ENCODE data around the gene ATG16L2. TPM values are rescaled to one million over a fixed set of nuclear protein-coding genes. Genes with fewer than 3 reads are reported as not detected.

The ATG16L2 gene
- total and polyA plus RNA-seq, 9 of the 15 experiments (the other 6 are each of a cell fraction or from before 2014, with no cell fraction given), result 0.18 to 11.2 (median 6.2) TPM

DNA sequence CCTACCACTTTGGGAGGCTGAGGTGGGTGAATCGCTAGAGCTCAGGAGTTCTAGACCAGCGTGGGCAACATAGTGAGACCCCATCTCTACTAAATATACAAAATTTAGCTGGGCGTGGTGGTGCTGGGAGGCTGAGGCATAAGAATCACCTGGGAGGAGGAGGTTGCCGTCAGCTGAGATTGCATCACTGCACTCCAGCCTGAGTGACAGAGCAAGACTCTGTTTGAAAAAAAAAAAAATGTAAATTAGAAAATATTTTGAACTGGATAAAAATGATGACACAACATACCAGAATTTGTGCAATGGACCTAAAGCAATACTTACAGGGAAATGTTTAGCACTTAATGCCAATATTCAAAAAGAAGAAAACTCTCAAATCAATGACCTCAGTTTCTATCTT is 46.4 kb downstream of the ATG16L2 start:
- intact Hi-C loops (cut with micrococcal nuclease) (no loop called here), in situ Hi-C loops (cut with MboI) (no loop called here)
- Histone ChIP-seq H2AFZ (ENCODE audit: low read depth, low read length) (no peak overlapping the region), H4K20me1 (replicated peaks; ENCODE audit: control insufficient read depth, insufficient read depth, low read length) (no peaks in the 10 kb centered on the region), H3K9me3 (replicated peaks; ENCODE audit: control insufficient read depth, insufficient read depth, low read depth, low read length) (no peaks in the 10 kb centered on the region), H3K79me2 (ENCODE audit: control insufficient read depth, insufficient read depth, low read length) (no peaks in the 10 kb centered on the region), H3K36me3 (ENCODE audit: control insufficient read depth, insufficient read depth, low read length) (no peaks in the 10 kb centered on the region), H3K4me3 (no peak overlapping the region), H3K4me1 (replicated peaks in 1 of 2; ENCODE audit: control insufficient read depth in 2 of 2, insufficient read depth in 2 of 2, low read length in 2 of 2) (no peaks in the 10 kb centered on the region), H3K9ac (ENCODE audit: insufficient read depth in 1 of 2, low read depth in 2 of 2, low read length in 2 of 2) (no peak overlapping the region), H3K27ac (ENCODE audit: extremely low read depth, low read depth, low read length) (no peak overlapping the region), H3K4me2 (ENCODE audit: insufficient read depth, low read length) (no peak overlapping the region), H3K27me3 (ENCODE audit: control insufficient read depth in 2 of 2, insufficient read depth in 2 of 2, low read length in 2 of 2) (no peaks in the 10 kb centered on the region), H3K9me1 (ENCODE audit: control insufficient read depth, insufficient read depth, low read length) (no peaks in the 10 kb centered on the region)
- CTCF ChIA-PET (ENCODE audit: low intra/inter-chr PET ratio), result no interaction called here
- DNase-seq (ENCODE audit: extremely low read depth in 1 of 4, low spot score in 3 of 4) (no peak), ATAC-seq (no peak), FAIRE-seq (no peak)
- 52% methylated on average over 4 of the region's 4 CpGs for WGBS (ENCODE audit: insufficient coverage, low coverage, missing lambda C conversion rate)
- no TSS peak for BruUV-seq (replicated peaks)
- POLR2A ChIA-PET, result interaction anchor here (1.4 kb wide), 1 partner anchor 11 kb away, joined by 5 read pairs; no protein-coding TSS in a partner anchor
- TF ChIP-seq CEBPB (tag; IDR thresholded peaks at IDR 0.05), result 0 out of 2 replicates have a peak, but pooled peaks have one; percentile 8
- TF ChIP-seq, protein P1, sequence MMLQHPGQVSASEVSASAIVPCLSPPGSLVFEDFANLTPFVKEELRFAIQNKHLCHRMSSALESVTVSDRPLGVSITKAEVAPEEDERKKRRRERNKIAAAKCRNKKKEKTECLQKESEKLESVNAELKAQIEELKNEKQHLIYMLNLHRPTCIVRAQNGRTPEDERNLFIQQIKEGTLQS (IDR thresholded peaks at IDR 0.05), result peak; percentile 55
- TF ChIP-seq, protein P1 (CRISPR knock-in tag; conservative IDR thresholded peaks at IDR 0.05), result no peak
- TF ChIP-seq CEBPG (CRISPR knock-in tag; IDR thresholded peaks at IDR 0.05), result no peak
- peak in 1 of 2 experiments; percentile 56; a peak in 3 of 4 replicates for TF ChIP-seq CEBPG (tag; conservative IDR thresholded peaks at IDR 0.05 in 1 of 2, IDR thresholded peaks at IDR 0.05 in 1 of 2)
- TF ChIP-seq, protein P2, sequence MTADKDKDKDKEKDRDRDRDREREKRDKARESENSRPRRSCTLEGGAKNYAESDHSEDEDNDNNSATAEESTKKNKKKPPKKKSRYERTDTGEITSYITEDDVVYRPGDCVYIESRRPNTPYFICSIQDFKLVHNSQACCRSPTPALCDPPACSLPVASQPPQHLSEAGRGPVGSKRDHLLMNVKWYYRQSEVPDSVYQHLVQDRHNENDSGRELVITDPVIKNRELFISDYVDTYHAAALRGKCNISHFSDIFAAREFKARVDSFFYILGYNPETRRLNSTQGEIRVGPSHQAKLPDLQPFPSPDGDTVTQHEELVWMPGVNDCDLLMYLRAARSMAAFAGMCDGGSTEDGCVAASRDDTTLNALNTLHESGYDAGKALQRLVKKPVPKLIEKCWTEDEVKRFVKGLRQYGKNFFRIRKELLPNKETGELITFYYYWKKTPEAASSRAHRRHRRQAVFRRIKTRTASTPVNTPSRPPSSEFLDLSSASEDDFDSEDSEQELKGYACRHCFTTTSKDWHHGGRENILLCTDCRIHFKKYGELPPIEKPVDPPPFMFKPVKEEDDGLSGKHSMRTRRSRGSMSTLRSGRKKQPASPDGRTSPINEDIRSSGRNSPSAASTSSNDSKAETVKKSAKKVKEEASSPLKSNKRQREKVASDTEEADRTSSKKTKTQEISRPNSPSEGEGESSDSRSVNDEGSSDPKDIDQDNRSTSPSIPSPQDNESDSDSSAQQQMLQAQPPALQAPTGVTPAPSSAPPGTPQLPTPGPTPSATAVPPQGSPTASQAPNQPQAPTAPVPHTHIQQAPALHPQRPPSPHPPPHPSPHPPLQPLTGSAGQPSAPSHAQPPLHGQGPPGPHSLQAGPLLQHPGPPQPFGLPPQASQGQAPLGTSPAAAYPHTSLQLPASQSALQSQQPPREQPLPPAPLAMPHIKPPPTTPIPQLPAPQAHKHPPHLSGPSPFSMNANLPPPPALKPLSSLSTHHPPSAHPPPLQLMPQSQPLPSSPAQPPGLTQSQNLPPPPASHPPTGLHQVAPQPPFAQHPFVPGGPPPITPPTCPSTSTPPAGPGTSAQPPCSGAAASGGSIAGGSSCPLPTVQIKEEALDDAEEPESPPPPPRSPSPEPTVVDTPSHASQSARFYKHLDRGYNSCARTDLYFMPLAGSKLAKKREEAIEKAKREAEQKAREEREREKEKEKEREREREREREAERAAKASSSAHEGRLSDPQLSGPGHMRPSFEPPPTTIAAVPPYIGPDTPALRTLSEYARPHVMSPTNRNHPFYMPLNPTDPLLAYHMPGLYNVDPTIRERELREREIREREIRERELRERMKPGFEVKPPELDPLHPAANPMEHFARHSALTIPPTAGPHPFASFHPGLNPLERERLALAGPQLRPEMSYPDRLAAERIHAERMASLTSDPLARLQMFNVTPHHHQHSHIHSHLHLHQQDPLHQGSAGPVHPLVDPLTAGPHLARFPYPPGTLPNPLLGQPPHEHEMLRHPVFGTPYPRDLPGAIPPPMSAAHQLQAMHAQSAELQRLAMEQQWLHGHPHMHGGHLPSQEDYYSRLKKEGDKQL (CRISPR knock-in tag; IDR thresholded peaks at IDR 0.05; ENCODE audit: borderline replicate concordance), result no peak
- TF ChIP-seq, protein P3, sequence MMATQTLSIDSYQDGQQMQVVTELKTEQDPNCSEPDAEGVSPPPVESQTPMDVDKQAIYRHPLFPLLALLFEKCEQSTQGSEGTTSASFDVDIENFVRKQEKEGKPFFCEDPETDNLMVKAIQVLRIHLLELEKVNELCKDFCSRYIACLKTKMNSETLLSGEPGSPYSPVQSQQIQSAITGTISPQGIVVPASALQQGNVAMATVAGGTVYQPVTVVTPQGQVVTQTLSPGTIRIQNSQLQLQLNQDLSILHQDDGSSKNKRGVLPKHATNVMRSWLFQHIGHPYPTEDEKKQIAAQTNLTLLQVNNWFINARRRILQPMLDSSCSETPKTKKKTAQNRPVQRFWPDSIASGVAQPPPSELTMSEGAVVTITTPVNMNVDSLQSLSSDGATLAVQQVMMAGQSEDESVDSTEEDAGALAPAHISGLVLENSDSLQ (IDR thresholded peaks at IDR 0.05), result peak; percentile 56
- TF ChIP-seq SREBF2 (CRISPR knock-in tag; IDR thresholded peaks at IDR 0.05), result no peak
- TF ChIP-seq ZNF316 (IDR thresholded peaks at IDR 0.05), result 0 out of 2 replicates have a peak, but pooled peaks have one; percentile 22

All from K562 (cell line).